Left lobe of liver (tissue), 2 donors: ENCODE results near the gene ATP2B2. TPM values are rescaled to one million over a fixed set of nuclear protein-coding genes. Genes with fewer than 3 reads are reported as not detected.

Source experiments
- ATAC-seq: fragments of 200-7000 bp; cut with Tn5 transposase; one replicate; pipeline ENCODE4 v1.9.1; 2020; ENCODE audit warnings: mild to moderate bottlenecking, moderate library complexity
- DNase-seq: peaks from one replicate; pipeline ENCODE4 v3.0.0-alpha.2; 2020; ENCODE audit warnings: low spot score
- total RNA-seq: library from RNA; stranded (reverse); gene quantifications from one replicate; pipeline ENCODE4 v1.2.1, GENCODE V29; 2021
- donor health status: DM: no; HTN: no; CAD: no; lungs with moderate emphysema.
- donor health status: DM: no; HTN: yes; CAD: no.

ATP2B2 gene
- total RNA-seq, 1 donor from 2014 or later, result 37.9 TPM

DNA sequence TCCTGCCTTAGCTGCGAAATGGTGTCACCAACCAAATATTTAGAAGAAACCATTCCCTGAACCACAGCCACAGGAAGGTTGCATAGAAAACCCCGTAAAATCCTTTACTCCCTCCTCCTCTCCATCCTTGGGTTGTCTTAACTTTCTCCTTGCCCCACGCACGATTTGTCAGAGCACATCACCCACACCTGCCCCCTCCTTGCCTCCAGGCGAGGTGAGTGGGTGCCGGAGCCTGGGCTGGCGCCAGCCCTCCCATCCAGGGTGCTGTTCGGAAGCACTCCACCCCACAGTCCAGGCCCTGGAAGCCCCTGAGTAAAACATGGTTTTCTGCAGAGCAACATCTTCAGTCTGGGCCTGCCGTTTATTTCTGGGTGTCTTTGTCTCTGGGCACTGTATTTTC lies 216.3 kb downstream of the ATP2B2 start:
- no peak for ATAC-seq
- DNase-seq, result no peak

DNA sequence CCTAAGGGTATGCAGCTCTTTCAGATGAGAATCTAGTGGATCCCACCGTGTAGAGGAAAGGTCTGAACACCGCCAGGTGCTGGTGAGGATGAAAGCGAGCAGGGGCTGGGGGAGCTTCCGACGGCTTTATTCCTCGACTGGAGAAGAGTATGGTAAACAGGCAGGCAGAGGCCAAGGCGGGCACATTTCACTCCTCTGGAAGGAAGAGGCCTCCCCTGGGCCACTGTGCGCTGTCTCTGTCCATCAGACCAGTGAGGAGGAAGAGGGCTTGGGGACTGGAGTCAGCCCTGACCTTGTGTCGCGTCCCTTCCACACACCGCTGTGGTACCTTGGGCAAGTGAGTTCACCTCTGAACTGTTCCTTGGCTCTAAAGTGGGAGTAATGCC lies 216.8 kb downstream of the ATP2B2 start:
- ATAC-seq (no peak), DNase-seq (no peak)

DNA sequence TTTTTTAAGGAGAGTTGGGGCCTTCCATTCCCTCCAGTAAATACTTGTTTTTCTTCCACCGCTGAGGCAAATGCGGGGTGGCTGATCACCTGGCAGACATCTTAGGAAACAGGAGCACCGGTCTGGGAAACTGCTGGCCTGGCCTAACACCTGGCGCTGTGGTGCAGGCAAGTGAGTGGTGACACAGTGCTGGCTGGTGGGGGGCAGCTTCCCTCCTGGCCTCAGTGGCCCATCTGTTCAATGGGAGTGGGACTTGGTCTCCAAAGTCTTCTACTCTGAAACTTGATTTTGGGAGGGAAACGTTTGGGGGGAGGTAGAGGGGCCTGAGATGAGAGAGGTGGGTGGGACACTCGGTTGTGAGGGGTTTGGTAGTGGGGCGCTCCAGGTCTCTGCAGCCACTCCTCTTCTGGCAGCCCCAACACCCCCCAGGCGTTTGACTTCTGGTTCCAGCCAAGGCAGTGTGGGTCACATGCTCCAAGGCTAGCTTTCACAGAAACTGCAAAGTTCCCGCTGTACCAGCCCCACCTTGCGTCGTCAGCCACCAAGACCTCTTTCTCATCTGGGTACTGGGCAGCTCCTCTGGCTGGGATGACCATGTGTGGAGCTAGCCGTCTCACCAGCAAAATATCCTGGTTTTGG lies 217.3 kb downstream of the ATP2B2 start:
- no peak for DNase-seq
- ATAC-seq, result no peak

DNA sequence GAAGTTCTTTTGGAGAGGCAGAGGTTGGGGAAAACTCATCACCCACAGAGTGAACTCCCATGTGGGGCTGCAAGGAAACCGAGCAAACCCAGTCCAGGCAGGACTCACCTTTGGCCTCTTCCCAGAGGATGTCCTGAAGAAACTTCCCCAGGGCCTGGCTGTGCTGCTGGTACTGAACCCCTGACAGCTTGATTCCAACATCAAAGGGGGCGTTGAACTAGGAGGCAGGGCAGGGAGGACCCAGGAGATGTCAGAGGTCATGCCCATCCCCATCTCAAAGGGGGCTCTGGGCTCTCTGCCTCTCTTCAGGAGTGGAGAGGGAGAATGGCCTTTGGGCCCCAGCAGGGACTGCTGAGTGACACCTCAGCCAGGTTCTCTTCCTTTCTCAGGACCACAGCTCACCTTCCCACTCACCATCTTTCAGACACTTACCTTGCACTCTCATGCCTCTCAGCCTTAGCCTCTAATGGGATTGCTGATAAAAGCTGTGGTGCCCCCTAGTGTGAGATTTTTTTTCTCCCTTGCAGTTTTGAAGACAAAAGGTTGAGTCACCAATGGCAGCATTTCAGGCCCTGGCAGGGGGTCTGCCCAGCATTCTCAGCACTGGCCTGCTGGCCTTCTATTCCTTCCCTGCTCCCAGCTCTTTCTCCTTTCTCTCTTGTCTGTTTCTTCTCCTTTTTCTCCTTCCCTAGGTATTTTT lies 218.6 kb downstream of the ATP2B2 start:
- DNase-seq, result no peak
- peak; percentile 52 for ATAC-seq

DNA sequence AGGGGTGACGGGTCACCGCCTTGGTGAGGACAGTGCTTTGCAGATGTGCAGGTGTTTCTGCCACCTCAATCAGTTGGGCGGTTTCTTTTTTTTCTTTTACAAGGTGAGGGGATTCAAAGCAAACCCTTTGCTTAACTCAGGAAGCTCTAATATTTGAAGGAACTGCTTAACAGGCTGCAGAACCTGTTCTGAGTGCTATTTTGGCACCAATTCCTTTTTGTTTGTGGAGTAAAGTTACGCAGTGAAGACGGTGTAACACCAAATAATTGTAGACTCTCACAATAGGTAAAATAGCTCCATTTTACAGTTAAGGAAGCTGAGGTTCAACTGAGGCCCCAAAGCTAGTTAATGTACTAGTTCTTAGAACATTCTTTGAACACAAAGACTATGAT lies 219.3 kb downstream of the ATP2B2 start:
- ATAC-seq, result no peak
- DNase-seq, result no peak

DNA sequence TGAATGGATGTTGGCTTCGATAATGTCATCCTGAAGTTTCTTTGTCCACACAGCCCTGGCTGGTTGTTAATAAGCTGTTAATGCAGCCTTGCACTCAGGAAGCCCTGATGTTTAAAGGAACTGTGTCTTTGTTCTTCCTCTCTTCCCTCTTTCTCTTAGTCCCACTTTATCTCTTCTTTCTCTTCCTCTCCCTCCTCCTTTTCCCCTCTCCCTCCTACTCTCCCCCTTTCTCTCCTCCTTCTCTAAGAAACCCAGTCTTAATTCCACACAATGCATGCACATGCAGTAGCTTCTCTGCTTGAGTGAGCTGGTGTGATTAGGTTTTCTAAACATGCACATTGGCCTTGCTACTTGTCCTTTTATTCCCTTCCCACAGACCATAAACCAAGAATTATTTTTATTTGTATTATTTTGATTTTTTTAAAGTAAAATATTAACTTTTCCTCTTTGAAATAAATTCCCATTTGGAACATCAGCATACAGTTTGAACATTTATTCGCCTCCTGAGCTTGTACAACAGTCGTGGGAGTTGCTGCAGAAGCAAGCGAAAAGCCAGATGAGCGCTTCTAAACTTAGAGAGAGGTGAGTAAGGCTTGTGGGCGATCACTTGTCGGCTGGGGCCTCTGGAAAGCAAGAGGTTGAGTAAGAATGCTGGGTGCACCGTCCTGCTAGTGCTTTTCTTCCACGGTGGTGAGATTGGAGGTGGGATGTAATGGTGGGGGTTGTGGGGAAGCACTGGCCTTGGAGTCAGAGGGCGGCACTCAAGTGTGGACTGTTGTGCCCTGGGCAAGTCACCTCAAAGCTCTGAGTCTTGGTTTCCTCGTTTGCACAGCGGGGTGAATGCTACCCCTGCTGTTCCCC lies 219.9 kb downstream of the ATP2B2 start:
- DNase-seq (no peak), ATAC-seq (no peak)

DNA sequence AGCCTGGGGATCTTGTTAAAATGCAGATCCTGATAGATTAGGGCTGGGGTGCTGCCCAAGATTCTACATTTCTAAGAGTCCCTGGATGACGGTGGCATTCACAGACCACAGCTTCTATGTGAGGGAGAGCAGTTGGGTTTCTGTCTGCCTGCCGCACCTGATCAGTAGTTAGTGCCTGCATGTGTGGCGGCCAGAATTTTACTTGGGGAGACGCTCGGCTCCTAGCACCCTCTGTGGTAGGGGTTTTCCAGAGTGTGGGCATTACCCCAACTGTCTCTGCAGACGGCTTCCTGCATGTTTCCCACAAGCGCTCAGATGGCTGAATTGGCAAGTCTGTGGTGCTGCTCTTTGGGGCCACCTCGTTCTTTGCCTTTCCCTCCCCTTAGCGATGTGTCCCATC lies 220.9 kb downstream of the ATP2B2 start:
- no peak for ATAC-seq
- no peak for DNase-seq

DNA sequence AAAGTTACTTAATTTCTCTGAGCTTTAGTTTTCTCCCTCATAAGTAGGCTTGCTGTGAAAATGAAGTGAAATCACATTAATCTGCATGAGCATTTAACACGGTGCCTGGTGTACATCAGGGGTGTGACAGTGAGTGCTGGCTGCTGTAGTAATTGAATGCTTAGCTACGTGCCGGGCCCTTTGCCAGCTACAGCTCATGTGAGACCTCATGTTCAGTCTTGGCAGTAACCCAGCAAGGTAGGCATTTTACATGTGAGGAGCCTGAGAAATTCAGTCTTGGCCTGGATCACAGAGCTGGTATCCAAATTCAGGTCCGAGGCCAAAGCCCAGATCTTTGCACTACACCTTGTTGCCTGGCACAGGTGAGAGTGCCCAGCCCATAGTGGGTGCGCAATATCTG lies 221.7 kb downstream of the ATP2B2 start:
- DNase-seq, result no peak
- ATAC-seq, result no peak

DNA sequence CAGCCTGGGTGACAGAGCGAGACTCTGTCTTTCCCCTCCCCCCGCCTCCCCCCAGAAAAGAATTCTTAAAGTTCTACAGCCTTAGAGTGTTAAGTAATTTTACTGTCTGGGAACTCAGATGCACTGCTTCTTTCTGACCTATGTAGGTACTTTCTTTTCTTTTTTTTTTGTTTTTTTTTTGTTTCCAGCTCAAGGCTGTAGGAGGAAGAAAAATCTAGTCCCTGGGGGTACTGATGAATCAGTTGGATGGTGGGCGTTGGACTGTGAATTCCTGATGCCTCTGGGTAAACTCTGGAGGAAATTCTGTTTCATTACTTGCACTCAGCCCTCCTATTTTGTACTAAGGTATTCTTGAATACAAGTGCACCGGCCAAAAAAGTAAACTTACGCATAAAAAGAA lies 223.4 kb downstream of the ATP2B2 start:
- DNase-seq (no peak), ATAC-seq (no peak)

DNA sequence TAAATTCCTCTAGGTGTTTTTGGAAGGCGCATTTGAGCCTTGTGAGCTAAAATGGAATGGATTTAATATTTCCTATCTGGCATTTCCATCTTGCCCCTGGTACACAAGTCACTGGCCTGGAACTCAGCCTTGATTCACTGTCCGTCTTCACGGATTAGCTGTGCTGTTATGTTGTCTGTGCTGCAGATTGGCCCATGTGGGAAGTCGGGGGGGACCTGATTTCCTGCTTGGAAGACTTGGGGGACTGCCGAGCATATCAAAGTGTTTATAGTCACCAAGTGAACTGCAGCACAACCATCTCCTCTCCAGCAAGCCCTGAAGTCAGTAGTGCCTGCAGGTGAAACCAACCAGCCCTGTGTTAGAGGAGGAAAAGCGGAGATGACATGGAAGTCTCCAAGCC lies 224.8 kb downstream of the ATP2B2 start:
- no peak for ATAC-seq

DNA sequence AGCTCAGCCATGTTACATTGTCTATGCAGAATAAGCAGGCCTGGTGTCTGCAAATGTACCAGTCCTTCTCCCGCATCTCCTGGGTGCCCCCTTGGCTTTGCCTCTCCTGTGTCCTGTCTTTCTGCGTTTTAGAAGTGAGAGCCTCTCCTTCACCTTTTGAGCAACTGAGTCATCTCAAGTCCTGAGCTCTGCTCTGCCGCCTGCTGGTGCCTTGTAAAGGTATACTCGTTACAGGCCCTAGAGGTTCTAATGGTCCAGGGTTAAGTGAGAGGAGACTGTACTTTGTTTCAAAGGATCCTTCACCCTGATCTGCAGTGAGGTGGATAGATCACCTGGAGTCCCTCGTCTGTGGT lies 225.2 kb downstream of the ATP2B2 start:
- ATAC-seq (no peak), DNase-seq (no peak)

More for the DNA sequence above, 224.8 kb downstream of the ATP2B2 start:
- no peak for DNase-seq

DNA sequence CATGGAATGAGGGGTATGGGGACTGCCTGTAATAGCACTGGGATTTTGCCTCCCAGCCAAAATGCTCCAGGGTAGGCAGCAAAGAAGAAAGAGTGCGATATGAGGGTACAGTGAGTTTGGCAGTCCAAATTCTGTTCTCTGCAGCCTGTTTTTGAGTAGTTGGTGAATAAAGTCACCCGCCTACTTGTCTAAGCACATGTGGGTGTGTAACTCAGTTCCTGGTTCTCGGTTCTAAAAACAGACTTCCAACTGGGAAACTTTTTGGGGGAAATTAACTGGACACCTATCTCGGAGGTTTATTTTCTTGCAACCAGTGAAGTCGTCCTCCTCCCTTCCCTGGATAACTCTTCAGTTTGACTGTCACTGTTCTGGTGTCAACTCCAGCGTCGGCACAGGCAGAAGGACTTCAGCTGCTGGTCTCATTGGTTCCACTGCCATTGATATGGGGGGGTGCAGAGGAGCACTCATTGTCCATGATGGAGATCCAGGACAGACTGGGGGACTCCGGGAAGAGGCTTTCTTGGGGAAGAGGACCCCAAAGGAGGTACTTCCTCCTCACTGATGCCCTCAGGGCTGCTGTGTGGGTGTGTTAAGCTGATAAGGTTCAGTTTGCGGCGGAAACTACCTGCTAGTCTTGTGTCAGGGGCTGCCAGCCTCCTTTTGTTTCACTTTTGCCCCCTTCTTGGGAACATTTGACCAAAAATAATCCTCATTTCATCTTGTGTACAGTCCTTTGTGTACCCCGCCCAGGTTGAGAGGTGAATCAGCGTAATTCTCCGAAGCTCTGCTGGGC lies 225.8 kb downstream of the ATP2B2 start:
- ATAC-seq (no peak), DNase-seq (no peak)

DNA sequence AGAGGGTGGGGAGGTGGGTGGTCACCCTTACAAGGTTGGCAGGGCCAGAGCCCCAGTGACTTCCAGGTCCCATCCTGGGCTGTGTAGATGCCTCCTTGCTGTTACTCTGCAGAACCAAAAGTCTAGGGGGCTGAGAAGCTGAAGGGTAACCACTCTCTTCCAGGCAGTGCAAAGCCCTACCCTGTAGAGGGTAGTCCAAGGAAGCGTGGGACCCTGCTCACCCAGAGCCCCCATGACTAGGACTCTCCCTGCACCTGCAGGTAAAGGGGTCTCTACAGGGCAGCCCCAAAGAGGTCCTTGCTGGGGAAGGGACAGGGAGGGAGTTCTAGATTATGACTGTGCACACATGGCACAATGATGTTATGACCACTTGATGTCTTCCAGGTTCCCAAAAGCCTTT lies 226.9 kb downstream of the ATP2B2 start:
- no peak for DNase-seq
- ATAC-seq, result no peak

DNA sequence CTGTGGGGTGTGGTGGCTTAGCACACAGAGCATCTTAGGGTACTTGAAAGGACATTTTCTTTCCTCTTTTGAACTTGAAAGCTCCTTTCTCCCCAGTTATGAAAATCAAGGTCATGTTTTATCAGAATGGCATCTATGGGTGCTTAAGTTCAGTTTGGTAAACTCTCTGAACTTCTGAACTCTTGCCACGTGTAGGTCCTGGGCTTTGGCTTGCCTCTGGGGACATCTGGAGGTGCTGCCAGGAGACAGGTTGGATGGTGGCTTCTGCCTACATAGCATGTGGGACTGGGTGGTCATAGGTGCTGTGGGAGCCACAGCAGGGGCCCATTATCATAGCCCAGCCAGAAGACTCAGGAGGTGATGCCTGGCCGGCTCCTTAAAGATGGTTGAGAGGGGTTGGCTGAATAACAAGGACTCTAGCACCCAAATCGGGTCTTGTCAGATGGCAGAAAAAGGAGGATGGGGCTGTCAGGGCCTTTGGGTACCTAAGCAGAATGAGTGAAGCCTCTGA lies 228.2 kb downstream of the ATP2B2 start:
- no peak for DNase-seq
- ATAC-seq, result peak; percentile 42

DNA sequence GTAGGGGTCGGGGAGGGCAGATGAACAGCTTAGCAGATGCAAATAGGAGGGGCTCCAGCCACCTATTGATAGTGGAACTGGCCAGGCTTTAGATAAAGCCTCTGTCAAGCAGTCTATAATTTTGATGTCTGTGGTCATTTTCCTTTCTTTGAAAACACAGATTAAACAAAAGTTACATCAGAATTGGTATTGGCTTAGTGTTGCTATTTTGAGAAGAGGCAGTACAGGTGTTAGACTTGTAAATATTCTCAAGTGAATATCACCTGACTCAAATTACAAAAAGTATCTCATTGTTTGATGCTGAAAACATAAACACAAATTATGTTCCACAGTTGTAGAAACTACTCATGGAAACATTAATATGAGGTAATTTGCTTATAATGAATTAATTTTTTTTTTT lies 230.8 kb downstream of the ATP2B2 start:
- DNase-seq, result no peak
- peak; percentile 27 for ATAC-seq

Other genes starting within 250 kb of the ATP2B2 start
- 0.30 TPM for gene GHRL, start 212.6 kb downstream of the ATP2B2 start, total RNA-seq
- gene SEC13, start 184.5 kb downstream of the ATP2B2 start, total RNA-seq, result 67.9 TPM